Ectodermal cell (in vitro differentiated cells): Measurements from ENCODE around the gene MBNL2.
"Not testable (repeated sequence)": the region's sequence is repeated elsewhere in the genome, so short reads cannot be mapped to it uniquely, and the experiment has no call there.

Experiments
- H3K27ac ChIP-seq: 2 replicates; pipeline ENCODE4 v1.7.0; 2013; ENCODE audit warnings: mild to moderate bottlenecking, low read depth, low read length; ENCODE audit not compliant: insufficient read depth, poor library complexity, severe bottlenecking
- H3K27me3 ChIP-seq: 2 replicates; pipeline ENCODE4 v1.7.0; 2013; ENCODE audit warnings: mild to moderate bottlenecking, low read length; ENCODE audit not compliant: insufficient read depth, control insufficient read depth, poor library complexity, severe bottlenecking
- H3K36me3 ChIP-seq: one replicate; pipeline ENCODE4 v1.7.0; 2013; ENCODE audit warnings: low read length; ENCODE audit not compliant: control insufficient read depth, insufficient read depth
- H3K4me1 ChIP-seq: one replicate; pipeline ENCODE4 v1.7.0; 2013; ENCODE audit warnings: low read length; ENCODE audit not compliant: control insufficient read depth, insufficient read depth
- H3K4me3 ChIP-seq: 2 replicates; pipeline ENCODE4 v1.7.0; 2013; ENCODE audit warnings: low read depth, low read length, control low read depth; ENCODE audit not compliant: insufficient read depth
- H3K9me3 ChIP-seq: 2 replicates; pipeline ENCODE4 v1.7.0; 2013; ENCODE audit warnings: mild to moderate bottlenecking, low read length, moderate library complexity; ENCODE audit not compliant: control insufficient read depth
- WGBS, 2 experiments: methylation state at CpG; one replicate each; pipeline ENCODE4 v1.1.7; 2013; ENCODE audit warnings: missing lambda C conversion rate in 2 of 2; 5-methylcytosine and 5-hydroxymethylcytosine counted together

Gene MBNL2

DNA sequence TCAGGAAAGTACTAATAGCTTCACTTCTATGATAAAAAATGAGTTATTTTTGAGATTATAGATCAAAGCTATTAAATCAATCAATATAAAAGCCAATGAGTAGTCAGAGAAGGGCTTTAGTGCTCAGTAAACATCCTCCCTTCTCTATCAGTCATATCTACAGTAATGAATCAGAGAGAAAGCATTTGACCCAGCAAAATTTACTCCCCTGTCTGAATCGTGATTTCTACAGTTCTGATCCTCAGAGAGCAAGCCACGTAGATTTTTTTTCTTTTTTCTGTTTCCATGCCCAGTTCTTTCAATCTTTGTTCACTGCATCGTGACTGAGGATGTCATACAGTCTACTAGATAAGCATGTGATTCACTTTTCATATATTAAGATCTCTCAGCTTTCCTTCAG lies 16.2 kb upstream of the MBNL2 start:
- no peaks in the 10 kb centered on the region for H3K36me3 ChIP-seq
- 82% methylated on average over 2 to 3 of the region's 3 CpGs for WGBS, 2 experiments
- H3K4me3 ChIP-seq, result no peak overlapping the region
- no peaks in the 10 kb centered on the region for H3K4me1 ChIP-seq
- H3K27me3 ChIP-seq, result no peaks in the 10 kb centered on the region
- H3K27ac ChIP-seq, result no peak overlapping the region
- H3K9me3 ChIP-seq, result no peaks in the 10 kb centered on the region

DNA sequence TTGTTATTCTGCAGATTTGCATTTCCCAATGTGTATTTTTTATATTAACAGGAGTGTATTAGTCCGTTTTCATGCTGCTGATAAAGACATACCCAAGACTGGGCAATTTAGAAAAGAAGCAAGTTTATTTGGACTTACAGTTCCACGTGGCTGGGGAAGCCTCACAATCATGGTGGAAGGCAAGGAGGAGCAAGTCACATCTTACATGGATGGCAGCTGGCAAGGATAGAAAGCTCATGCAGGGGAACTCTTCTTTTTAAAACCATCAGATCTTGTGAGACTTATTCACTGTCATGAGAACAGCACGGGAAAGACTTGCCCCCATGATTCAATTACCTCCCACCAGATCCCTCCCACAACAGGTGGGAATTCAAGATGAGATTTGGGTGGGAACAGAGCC lies 14.9 kb upstream of the MBNL2 start:
- H3K9me3 ChIP-seq, H3K27ac ChIP-seq, H3K27me3 ChIP-seq, H3K4me1 ChIP-seq, H3K4me3 ChIP-seq, H3K36me3 ChIP-seq: not testable (repeated sequence)
- WGBS, 2 experiments, result 87 to 90% methylated on average over 3 of the region's 3 CpGs

DNA sequence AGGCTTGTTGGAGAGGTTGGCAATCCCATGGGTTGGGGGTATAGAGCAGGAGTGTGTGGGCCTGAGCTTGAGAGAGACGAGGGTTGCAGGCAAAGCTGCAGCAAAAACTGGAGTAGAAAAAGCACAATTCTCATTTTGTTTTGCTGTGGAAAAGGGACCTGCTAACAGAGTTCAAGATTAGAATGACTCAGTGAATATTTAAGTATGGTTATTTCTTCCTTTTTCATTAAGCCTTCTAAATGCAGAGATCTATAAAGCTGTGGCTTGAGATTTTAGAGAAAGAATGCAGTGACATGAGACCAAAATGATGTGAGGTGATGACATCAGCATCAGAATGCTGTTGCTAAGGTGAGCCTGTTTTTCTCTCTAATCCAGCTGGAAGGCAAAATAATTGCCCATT lies 10.8 kb upstream of the MBNL2 start:
- Histone ChIP-seq H3K36me3 (no peaks in the 10 kb centered on the region), H3K27me3 (no peaks in the 10 kb centered on the region), H3K9me3 (no peaks in the 10 kb centered on the region), H3K27ac (no peak overlapping the region), H3K4me1 (no peaks in the 10 kb centered on the region), H3K4me3 (no peak overlapping the region)
- 82 to 90% methylated on average over 1 of the region's 1 CpG for WGBS, 2 experiments

DNA sequence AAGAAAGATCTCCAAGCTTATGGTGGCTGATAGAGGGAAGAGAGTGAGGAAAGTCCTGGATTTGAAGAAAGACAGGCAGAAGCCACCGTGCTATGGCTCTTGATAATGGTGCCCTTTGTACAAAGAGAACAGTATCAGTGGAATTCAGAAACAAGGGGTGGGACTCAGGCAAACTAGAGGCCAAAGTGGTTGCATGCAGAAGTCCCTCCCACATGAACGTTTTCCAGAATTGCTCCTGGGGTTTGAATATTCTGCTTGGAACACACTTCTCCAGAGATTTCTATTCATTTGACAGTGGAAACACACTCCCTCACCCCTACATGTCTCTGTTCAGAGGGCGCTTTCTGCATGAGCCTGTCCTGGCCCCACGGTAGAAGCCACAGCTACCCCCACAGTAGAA lies 10.1 kb upstream of the MBNL2 start:
- 90% methylated on average over 4 of the region's 4 CpGs for WGBS, 2 experiments
- no peak overlapping the region for H3K27ac ChIP-seq

DNA sequence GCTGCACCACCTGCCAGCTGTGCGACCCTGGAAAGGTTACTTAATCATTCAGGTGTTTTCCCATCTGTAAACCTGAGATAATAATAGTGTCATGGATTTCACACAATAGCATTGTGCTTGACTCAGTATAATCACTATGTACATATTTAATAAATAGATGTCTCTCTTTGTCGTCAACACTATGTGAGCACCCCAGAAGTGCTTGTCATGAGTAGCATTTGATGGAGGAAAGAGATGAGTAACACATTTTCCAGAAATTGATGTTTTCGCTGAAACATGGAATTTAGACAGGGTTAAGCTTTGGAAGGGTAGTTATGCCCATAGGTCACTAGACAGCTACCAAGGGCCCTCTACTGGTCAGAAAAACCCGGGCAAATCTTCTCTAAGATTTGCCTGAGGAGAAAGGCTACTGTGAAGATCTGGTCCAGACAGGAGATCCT lies 9.5 kb upstream of the MBNL2 start:
- H3K4me3 ChIP-seq, result no peak overlapping the region
- no peaks in the 10 kb centered on the region for H3K36me3 ChIP-seq
- no peak overlapping the region for H3K27ac ChIP-seq
- WGBS, 2 experiments, result 66 to 71% methylated on average over 4 of the region's 4 CpGs
- H3K9me3 ChIP-seq, result no peaks in the 10 kb centered on the region
- no peaks in the 10 kb centered on the region for H3K27me3 ChIP-seq
- no peaks in the 10 kb centered on the region for H3K4me1 ChIP-seq

More for the DNA sequence above, 10.1 kb upstream of the MBNL2 start:
- no peaks in the 10 kb centered on the region for H3K27me3 ChIP-seq
- H3K4me1 ChIP-seq, result no peaks in the 10 kb centered on the region
- no peaks in the 10 kb centered on the region for H3K9me3 ChIP-seq
- H3K36me3 ChIP-seq, result no peaks in the 10 kb centered on the region
- no peak overlapping the region for H3K4me3 ChIP-seq

DNA sequence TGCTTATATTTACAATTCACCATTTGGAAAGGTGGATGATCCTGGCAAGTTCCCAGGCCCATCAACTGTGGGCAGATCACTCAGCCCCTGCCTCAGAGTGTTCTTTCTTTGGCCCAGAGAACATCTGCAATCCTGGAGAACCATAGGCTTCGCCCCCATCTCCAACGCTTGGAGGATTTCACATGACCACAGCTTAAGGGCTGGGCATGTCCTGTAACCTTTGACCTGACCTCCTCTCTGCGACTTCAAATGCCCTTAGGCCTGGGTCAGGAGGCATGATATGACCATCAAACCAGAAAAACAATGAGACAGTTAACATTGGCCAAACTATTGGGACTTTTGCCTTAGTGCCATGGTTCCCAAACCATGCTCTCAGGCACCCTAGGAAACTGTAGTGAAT lies 7.2 kb upstream of the MBNL2 start:
- Histone ChIP-seq H3K27ac (no peak overlapping the region), H3K36me3 (no peaks in the 10 kb centered on the region), H3K4me3 (no peak overlapping the region), H3K27me3 (no peaks in the 10 kb centered on the region), H3K4me1 (no peaks in the 10 kb centered on the region), H3K9me3 (no peaks in the 10 kb centered on the region)
- 91 to 93% methylated on average over 3 of the region's 3 CpGs for WGBS, 2 experiments

DNA sequence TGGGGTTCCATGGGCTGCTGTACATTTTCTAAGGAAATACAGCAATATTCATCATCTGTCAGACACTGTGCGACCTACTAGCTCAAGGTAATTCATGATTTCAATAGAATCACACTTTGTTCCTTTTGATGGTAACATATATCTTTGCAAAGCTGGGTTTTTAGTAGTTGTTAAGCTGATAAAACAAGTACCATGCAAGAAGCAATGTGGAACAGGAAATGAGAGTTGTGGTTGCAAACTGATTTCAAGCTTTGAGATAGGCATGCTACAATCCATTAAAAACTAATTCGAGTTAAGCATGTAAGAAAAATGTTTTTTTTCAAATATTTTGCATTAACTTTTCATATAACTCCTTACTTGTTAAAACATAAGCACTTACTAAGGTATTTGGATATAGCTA lies 6.8 kb upstream of the MBNL2 start:
- no peaks in the 10 kb centered on the region for H3K9me3 ChIP-seq
- WGBS, 2 experiments, result 95 to 100% methylated on average over 1 to 2 of the region's 2 CpGs
- H3K4me1 ChIP-seq, result no peaks in the 10 kb centered on the region
- no peaks in the 10 kb centered on the region for H3K27me3 ChIP-seq
- H3K4me3 ChIP-seq, result no peak overlapping the region
- no peak overlapping the region for H3K27ac ChIP-seq
- H3K36me3 ChIP-seq, result no peaks in the 10 kb centered on the region

DNA sequence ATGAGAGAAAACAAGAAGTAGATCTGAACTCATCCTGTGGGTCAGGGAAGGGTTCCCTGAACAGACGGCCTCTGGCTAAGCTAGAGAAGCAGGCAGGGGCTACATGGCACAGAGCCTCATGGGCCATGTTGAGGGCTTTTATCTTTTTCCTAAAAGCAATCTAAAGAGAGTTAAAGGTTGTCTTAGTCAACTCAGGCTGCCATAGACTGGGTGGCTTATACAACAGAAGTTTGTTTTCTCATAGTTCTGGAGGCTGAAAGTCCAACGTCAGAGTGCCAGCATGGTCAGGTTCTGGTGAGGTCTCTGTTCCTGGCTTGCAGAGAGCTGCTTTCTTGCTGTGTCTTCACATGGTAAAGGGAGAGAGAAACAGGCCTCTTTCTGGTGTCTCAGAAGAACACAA lies 2.9 kb upstream of the MBNL2 start:
- Histone ChIP-seq H3K4me3 (no peak overlapping the region), H3K36me3 (no peaks in the 10 kb centered on the region), H3K27ac (no peak overlapping the region), H3K4me1 (peaks cover 9% of the 10 kb centered on the region), H3K9me3 (no peaks in the 10 kb centered on the region), H3K27me3 (peaks cover 7% of the 10 kb centered on the region)
- 86 to 89% methylated on average over 2 of the region's 2 CpGs for WGBS, 2 experiments

DNA sequence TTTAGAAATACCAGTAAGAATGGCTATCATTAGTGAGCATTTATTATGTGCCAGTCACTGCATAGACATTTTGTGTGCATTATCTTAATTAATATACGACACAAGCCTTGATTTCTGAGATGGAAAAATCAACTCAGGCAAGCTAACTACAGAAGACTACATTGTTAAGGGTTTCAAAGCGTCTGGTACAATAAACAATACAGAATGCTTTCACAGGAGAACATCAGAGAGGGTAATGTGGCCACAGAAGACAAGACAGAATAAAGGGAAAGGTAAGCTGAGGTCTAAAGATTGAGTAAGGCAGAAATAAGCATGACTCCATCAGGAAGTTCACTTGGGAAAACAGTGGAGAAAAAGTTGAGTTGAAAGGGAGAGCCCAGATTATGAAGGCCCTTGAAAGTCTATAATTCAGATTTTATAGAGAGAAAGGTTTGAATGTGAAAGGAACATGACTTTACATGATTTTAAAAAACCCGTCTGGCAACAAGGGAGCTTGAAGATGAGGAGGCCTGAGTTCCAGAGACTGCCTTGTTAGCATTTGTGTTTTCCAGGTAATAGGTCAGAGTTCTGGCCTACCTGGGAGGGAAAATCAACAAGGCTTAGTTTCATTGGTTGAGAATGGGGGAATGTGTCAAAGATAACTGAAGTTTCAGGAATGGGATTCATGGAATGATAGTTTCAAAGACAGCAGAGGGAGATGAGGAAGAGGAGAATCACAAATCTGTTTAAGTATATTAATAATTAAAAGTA lies 1.8 kb upstream of the MBNL2 start:
- Histone ChIP-seq H3K36me3 (no peaks in the 10 kb centered on the region), H3K4me1 (peaks cover 16% of the 10 kb centered on the region), H3K4me3 (no peak overlapping the region), H3K27ac (no peak overlapping the region), H3K27me3 (peaks cover 18% of the 10 kb centered on the region), H3K9me3 (no peaks in the 10 kb centered on the region)
- 70 to 74% methylated on average over 2 to 3 of the region's 3 CpGs for WGBS, 2 experiments

DNA sequence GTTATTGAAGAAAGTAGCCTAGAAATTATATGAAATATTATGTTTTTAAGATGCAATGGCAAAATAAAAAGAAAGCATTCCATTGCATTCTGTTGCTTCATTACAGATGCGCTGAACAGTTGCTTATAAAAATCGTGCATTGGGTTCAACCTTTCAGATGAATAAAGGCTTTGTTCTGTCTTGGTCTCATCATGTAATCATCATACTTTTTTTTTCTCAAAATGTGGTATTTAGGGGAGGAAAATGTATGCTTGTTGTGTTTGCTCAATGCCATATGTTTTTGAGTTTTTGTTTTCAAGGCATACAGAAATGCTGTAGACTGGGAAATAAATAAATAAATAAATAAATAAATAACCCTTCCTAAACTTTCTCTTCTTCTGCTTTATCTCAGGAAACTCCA lies 1.1 kb upstream of the MBNL2 start:
- Histone ChIP-seq H3K9me3 (no peaks in the 10 kb centered on the region), H3K27ac (no peak overlapping the region), H3K4me1 (peaks cover 16% of the 10 kb centered on the region), H3K4me3 (no peak overlapping the region), H3K27me3 (peaks cover 25% of the 10 kb centered on the region), H3K36me3 (no peaks in the 10 kb centered on the region)
- WGBS, 2 experiments, result 84 to 92% methylated on average over 2 of the region's 2 CpGs

DNA sequence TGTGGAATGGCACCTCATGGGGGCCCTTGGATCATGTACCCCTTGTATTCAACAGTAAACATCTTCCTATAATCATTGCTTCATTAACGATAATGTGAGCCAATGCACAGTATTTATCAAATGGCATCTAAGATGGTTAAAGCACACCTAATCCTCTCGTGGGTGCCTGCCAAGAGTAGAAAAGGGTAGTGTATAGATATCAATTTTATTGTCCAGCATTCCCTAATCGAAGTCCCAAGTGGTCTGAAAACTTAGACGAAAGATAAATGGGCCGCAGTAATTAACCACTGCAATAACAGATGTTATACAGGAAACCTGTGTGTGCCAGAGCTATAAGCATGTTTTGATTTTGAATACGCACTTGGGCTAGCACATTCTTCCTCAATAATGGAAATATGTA lies 667 bp upstream of the MBNL2 start:
- H3K27ac ChIP-seq, result no peak overlapping the region
- H3K4me3 ChIP-seq, result no peak overlapping the region
- no peaks in the 10 kb centered on the region for H3K9me3 ChIP-seq
- H3K27me3 ChIP-seq, result peaks cover 29% of the 10 kb centered on the region
- H3K4me1 ChIP-seq, result peaks cover 16% of the 10 kb centered on the region
- 86 to 95% methylated on average over 6 of the region's 6 CpGs for WGBS, 2 experiments
- no peaks in the 10 kb centered on the region for H3K36me3 ChIP-seq
